WTC11 (cell line): ENCODE measurements around the gene LRMDA.

ENCODE experiments used
- JUN ChIP-seq: sonication (generic); formaldehyde crosslinking; IDR thresholded peaks from 2 replicates; pipeline ENCODE4 v1.8.0; 2023; ENCODE audit warnings: mild to moderate bottlenecking, missing genetic modification reagents
- RORB ChIP-seq: fragments of 250-450 bp; sonication (Bioruptor Pico); IDR thresholded peaks from 2 replicates; pipeline ENCODE4 v1.9.0; 2021; ENCODE audit warnings: mild to moderate bottlenecking
- TF ChIP-seq, protein P1 (sequence below): fragments of 200-600 bp; IDR thresholded peaks from 2 replicates; pipeline ENCODE4 v1.8.0; 2022; ENCODE audit warnings: antibody characterized with exemption
- TF ChIP-seq, protein P2 (sequence below): sonication (generic); formaldehyde crosslinking; IDR thresholded peaks from 2 replicates; pipeline ENCODE4 v1.8.1; 2022; ENCODE audit warnings: low read depth, missing genetic modification reagents, borderline replicate concordance

- TF ChIP-seq JUN (CRISPR knock-in tag), result no peak
- TF ChIP-seq, protein P1, sequence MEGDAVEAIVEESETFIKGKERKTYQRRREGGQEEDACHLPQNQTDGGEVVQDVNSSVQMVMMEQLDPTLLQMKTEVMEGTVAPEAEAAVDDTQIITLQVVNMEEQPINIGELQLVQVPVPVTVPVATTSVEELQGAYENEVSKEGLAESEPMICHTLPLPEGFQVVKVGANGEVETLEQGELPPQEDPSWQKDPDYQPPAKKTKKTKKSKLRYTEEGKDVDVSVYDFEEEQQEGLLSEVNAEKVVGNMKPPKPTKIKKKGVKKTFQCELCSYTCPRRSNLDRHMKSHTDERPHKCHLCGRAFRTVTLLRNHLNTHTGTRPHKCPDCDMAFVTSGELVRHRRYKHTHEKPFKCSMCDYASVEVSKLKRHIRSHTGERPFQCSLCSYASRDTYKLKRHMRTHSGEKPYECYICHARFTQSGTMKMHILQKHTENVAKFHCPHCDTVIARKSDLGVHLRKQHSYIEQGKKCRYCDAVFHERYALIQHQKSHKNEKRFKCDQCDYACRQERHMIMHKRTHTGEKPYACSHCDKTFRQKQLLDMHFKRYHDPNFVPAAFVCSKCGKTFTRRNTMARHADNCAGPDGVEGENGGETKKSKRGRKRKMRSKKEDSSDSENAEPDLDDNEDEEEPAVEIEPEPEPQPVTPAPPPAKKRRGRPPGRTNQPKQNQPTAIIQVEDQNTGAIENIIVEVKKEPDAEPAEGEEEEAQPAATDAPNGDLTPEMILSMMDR, result no peak
- TF ChIP-seq RORB, result no peak
- TF ChIP-seq, protein P2, sequence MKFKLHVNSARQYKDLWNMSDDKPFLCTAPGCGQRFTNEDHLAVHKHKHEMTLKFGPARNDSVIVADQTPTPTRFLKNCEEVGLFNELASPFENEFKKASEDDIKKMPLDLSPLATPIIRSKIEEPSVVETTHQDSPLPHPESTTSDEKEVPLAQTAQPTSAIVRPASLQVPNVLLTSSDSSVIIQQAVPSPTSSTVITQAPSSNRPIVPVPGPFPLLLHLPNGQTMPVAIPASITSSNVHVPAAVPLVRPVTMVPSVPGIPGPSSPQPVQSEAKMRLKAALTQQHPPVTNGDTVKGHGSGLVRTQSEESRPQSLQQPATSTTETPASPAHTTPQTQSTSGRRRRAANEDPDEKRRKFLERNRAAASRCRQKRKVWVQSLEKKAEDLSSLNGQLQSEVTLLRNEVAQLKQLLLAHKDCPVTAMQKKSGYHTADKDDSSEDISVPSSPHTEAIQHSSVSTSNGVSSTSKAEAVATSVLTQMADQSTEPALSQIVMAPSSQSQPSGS (CRISPR knock-in tag), result no peak
These were observed 1.2 kb upstream of the LRMDA start for GRCh38 chr10:75430000-75430763.
